NCI-H2029 (cell line): ENCODE data around the gene ZNF620.
A peak's percentile ranks its signal among the peaks of the same experiment; 100 is the strongest.
"Not testable (repeated sequence)": the region's sequence is repeated elsewhere in the genome, so short reads cannot be mapped to it uniquely, and the experiment has no call there.

ENCODE experiments used
- DNase-seq: peaks from one replicate; lab custom pipeline; 2025; lab: John Stamatoyannopoulos, UW

The ZNF620 gene

DNA sequence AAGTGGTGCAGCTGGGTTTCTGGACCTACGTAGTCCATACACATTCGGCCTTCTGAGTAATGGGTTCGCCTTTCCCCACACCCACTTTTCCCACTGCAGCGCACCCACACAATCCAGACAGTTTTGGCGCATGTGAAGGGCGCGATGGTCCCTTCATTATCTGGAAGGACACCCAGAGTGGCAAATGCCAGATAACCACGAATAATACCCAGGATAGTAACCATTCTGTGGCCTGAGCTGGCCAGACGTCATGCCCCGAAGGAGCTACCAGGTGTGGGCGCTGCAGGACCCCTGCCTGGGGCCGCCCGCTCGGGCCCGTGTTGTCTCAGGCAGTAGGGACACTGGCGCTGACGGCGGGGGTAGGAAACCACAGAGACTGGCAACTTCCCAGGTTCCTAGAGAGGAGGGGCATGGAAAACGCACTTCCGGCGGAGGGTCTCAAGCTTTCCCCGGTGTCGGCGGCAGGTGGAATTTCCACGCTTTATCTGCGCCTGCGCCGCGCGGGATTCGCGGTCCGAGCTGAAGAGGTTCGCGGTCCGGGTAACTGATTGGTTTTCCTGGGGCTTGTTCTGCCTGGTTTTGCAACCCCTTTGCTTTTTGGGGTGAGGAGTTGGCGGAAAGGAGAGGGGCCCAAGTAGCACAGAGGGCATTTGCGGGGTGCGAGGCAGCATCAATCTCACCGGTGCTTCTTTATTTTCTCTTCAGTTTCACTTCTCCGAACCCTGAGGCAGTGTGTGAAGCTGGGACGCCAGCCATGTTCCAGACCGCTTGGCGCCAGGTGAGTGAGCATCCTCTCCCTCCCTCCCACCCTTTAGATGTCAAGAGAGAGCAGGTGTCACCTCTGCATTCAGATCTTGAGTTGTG, at the start of gene ZNF620:
ZNF620 (plus strand) TSS at position 441 of the 864 bp plus-strand sequence; CDS start at position 755, 314 bp downstream.
- DNase-seq: peak; percentile 95

DNA sequence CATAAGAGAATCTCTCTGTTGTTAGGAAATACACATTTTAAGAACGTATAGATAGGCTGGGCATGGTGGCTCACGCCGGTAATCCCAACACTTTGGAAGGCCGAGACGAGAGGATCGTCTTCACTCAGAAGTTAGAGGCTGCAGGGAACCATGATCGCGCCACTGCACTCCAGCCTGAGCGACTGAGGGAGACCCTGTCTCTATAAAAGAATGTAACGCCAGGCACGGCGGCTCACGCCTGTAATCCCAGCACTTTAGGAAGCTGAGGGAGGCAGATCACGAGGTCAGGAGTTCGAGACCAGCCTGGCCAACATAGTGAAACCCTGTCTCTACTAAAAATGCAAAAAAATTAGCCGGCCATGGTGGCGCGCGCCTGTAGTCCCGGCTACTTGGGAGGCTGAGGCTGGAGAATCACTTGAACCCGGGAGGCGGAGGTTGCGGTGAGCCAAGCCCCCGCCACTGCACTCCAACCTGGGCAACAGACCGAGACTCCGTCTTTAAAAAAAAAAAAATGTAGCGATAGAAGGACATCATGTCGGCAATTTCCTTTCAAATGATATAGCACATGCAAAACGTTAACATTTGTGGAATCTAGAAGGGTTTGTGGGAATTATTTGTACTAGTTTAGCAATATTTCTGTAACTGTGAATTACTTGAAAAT, 49.4 kb upstream of the ZNF620 start:
- no peak for DNase-seq

DNA sequence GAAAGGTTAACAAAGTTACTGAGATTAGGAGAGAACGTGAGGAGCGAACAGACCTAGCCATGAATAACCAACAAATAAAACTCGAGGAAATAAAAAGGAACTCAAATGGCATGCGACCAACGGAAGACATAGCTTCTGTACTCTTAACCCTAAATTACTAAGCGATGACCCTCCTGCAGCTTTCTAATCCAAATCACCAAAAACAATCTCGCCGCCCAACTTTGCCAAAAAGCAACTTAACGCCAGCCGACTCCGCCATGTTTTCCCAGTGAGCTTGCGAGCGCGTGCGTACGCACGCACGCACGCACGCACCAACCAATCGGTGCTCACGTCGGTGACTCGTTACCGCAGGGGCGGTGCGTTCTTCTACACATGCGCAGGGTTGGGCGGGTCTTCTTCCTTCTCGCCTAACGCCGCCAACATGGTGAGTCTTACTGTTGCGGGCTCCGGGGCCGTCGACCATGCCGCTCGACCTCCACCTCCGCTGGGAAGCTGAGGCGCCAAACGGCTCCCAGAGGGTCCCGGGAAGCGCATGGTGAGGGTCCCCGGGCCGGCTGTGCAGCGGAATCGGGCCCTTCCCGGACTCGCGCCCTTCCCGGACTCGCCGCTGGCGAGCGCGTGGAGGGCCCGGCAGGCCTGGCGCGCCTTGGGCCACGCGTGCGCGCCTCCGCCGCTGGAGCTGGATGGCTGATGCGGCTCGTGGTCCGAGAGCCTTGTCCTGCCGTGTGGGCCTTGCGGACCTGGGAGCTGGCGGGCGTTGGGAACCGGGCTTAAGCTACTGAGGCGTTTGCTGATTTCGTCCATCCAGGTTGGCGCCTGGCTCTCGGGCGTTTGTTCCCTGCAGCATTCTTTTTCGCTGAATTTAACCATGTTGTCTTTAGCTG, 48.7 kb upstream of the ZNF620 start, which contains the start of gene RPL14:
RPL14 (plus strand) TSS at position 400 of the 884 bp plus-strand sequence; CDS start at position 533, 133 bp downstream.
- DNase-seq: peak; percentile 97

DNA sequence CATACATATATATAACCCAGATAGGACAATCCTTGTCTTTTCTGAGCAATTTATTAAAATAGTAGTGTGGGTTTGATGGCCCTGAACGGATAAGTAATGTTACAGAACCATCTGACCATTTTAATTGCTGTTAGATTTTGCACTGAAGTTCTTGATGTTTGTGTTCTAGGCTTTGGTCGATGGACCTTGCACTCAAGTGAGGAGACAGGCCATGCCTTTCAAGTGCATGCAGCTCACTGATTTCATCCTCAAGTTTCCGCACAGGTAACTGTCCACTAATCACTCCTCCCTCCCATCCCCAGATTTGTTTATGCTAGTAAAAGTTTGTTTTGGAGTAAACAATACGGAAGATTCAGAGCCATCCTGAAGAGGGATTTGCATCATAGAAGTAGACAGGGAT, 47.4 kb upstream of the ZNF620 start:
- DNase-seq: no peak

DNA sequence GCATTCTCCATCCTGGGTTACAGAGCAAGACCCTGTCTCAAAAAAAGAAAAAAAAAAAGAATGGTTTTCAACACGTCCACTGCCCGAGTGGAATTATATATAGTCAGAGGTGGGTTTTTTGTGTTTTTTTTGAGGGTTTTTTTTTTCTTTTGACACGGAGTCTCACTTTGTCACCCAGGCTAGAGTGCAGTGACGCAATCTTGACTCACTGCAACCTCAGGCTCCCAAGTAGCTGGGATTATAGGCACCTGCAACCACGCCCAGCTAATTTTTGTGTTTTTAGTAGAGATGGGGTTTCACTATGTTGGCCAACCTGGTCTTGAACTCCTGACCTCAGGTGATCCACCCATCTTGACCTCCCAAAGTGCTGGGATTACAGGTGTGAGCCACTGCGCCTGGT, 45.4 kb upstream of the ZNF620 start:
- not testable (repeated sequence) for DNase-seq

DNA sequence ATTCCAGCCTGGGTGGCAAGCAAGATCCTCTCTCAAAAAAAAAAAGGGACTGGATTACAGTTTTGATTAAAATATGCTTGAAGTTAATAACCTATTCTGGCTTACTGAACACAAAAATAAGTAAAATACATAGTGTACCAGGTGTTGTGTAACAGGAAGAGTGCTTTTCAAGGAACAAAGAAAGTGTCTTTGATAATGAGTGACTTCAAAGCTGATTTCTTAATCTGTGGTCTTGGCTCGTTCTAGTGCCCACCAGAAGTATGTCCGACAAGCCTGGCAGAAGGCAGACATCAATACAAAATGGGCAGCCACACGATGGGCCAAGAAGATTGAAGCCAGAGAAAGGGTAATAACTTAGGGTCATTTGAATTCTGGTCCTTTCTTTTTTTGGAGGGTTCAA, 44.7 kb upstream of the ZNF620 start:
- DNase-seq: no peak

DNA sequence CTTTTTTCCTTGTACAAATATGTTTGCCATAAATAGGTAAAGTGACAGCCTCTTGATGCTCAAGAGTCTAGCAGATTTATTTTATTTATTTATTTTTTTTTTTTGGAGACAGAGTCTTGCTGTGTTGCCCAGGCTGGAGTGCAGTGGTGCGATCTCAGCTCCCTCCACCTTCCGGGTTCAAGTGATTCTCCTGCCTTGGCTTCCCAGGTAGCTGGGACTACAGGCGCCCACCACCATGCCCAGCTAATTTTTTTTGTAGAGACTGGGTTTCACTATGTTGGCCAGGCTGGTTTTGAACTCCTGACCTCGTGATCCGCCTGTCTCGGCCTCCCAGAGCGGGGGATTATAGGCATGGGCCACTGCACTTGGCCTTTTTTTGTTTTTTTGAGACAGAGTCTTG, 43.0 kb upstream of the ZNF620 start:
- DNase-seq: not testable (repeated sequence)

DNA sequence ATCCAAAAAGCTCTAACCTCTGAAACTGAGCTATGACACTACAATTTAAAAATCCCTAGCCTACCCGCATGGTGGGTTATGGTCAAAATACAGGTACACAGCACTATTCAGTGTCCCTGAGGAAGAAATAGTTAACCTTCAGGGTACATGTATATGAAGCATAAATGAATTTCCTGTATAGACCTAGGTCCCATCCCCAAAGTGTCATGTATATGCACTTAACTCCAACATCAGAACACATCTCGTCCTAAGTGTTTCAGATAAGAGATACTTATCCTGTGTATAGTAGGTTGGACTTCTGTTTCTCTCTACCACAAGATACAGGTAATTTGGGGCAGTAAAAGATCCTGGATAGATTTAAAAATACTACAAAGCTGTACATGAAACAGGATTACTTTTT, 42.3 kb upstream of the ZNF620 start:
- DNase-seq: no peak

DNA sequence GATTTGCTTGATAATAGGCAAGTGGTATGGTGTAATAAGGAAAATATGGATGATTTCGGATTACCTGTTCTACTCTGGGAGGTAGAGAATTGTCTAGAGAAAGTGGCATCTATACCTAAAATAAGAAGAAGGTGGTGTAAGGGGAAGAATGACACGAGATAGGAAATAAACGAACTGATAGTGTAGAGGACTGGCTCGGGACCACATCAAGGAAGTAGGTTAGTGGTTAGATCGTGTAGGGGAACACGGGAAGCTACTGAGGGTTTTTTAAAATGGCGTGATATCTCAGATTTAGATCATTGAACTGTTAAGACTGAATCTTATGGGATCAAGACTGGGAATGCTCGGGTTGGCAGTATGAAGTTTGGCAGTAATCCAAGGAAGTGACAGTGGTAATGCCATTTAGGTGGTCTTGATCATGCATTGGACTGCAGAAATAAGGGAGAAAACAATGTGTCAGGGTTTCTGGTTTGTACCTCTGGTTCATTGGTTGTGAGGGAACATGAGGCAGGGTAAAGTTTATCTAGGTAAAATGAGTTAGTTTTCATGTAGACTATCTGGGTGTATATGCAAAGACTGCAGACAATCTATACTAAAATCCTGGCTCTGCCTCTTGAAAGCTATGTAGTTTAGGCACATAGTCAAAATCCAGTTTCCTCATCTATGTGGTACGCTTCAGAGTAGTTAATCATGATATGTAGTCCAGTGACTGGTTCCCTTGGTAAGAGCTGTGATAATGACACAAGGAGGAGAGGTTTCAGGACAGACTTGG, 41.3 kb upstream of the ZNF620 start:
- DNase-seq: no peak

DNA sequence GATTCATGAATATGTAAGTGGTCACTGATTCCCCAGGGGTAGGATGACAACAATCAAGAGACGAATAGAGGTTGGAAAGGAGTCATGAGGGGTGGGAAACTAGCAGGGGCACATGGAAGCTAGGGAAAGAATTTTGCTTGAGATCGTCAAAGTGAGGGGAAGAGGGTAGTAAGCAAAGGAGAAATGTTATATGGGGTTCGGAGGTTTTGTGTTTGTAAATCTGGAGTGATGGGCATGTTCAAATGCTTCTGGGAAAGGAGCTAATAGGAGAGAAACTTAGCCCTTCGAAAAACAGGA, 40.8 kb upstream of the ZNF620 start:
- DNase-seq: no peak

DNA sequence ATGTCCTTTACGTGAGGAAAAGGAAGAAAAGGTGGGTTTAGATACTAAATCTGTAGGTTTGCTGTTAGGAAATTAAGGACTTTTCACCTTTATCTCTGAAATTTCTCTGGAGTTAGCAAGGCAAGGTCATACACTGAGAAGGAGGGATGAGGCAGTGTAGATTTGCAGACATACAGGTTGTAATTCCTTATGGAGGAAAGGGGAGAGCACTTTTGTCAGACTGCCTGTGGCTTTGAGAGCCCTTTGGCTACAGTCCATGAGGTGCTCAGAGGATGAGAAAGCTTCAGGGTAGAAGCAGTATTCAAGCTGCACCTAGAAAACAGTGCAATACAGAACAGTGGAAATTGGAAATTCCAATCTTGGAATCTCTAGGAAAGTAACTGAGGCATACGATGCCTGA, 40.4 kb upstream of the ZNF620 start:
- DNase-seq: peak; percentile 40

DNA sequence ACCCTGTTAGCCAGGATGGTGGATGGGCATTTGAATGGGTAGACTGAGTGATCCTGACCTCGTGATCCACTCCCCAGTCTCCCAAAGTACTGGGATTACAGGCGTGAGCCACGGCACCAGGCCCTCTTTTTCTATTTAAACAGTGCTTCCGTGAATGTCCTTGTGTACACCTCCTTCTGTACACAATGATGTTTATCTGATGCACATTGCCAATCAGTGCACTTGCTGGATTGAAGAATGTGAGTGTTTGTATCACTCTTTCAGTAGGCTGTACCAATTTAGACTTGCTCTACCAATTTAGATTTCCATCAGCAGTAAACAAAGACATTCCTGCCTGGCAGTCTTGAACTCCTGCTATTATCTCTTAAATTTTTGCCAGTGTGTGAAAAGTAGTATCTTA, 37.8 kb upstream of the ZNF620 start:
- DNase-seq: peak; percentile 72

DNA sequence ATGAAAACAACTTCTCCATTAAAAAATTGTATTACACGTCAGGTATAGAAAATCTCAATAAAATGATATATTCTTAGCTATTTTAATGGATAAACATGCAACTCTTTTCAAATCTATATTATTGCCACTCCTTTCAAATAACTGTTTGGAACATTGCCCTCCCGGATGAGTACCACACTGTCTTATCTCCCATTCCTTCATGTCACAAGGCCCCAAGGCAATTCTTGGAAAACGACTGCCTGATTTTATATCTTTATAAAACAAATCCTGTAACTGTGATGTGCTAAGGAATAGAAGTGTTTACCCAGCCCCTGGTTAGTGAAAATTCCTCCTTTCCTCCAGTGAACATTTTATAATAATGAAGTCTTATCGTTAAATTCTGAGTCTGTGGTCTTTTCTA, 35.1 kb upstream of the ZNF620 start:
- DNase-seq: no peak

DNA sequence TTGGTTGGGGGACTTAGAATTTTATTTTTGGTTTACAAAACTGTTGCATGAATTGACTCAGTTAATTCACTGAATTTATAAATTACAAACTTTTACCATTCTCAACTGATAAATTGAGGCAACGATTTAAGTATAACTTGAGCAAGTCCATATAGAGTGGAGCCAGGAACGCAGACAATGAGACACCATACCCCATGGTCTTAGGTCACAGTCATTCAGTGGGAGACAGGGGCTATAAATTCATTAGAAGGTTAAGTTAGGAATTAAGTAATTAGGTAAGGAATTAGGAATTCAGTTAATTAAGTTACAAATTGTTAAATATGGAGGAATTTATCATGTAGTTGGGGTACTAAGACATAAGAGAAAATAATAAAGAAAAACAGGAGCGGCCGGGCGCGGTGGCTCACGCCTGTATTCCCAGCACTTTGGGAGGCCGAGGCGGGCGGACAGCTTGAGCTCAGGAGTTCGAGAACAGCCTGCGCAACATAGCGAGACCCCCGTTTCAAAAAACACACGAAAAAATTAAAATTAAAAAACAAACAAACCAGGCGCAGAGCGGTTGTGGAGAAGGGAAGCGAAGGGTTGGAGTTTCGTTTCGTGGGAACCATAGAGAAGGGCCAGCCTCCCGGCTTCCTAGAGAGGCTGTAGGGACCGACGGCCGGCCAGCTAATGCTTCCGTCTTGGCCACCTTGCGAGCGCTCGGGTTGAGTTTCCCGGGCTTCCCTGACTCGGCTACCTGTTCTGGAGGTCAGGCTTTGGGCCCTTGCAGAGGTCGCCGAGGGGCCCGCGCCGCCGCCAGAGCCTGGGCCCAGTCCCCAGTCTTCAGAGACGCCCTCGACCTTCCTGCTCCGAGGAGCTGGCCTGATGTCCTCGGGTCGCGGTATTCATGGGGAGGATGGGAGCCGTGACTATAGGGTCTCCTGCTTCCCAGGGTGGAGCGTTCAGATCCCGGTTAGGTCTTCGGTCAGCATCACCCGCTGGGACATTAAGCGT, 29.1 kb upstream of the ZNF620 start, which contains the start of gene ZNF619:
ZNF619 (plus strand) TSS at position 645 of the 993 bp plus-strand sequence. CDS start 858 bp downstream, outside the sequence.
- peak; percentile 78 for DNase-seq

DNA sequence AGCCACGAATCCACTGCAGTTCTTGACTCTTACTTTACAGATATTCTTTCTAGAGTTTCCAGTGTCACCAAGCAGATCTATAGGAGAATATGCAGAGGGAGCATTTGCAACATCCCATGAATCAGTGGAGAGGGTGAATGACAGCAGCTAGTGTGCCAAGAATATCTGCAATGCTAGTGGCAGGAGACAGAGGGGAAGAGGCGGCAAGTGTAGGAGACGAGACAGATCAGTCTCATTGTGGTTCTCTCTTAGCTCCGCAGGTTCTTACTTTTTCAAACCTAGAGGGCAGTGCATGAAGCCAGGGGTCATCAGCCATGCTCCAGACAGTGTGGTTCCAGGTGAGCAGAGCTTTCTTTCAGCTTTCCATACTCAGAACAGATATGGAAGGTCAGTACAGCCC, 28.2 kb upstream of the ZNF620 start:
- DNase-seq: no peak

DNA sequence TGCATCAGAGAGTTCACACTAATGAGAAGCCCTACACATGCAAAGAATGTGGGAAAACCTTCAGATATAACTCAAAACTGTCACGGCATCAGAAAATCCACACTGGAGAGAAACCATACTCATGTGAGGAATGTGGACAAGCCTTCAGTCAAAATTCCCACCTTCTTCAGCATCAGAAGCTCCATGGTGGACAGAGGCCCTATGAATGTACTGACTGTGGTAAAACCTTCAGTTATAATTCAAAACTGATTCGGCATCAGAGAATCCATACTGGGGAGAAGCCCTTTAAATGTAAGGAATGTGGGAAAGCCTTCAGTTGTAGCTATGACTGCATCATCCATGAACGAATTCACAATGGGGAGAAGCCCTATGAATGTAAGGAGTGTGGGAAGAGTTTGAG, 18.7 kb upstream of the ZNF620 start:
- no peak for DNase-seq

DNA sequence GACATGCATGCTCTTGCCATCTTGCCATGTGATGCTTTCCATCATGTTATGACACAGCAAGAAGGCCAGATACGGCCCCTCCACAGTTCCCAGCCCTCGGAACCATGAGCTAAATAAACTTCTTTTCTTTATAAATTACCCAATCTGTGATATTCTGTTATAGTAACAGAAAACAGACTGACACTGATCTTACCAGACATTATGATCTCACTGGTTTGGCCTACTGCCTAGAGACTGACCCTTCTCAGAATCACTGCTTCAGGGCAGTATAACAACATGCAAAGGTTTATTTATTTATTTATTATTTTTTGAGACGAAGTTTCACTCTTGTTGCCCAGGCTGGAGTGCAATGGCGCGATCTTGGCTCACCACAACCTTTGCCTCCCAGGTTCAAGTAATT, 14.9 kb upstream of the ZNF620 start:
- no peak for DNase-seq

DNA sequence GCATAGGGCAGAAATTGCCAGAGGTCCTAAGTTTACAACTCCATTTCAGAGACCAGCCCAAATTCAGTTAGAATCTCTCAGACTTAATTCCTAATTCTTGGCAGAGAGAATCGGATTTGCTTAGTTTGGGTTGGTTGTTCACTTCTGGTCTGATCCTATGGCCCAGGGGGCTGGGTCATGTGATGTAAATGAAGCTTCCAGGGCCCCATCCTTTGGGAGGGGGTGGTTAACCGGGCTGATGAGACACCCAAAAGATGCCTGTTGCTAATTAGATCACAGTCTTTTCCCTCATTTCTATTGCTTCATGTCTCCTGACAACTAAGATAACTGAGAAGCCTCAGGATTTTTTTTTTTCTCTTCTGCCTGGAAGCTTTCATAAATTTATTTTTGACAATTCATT, 11.1 kb upstream of the ZNF620 start:
- no peak for DNase-seq

DNA sequence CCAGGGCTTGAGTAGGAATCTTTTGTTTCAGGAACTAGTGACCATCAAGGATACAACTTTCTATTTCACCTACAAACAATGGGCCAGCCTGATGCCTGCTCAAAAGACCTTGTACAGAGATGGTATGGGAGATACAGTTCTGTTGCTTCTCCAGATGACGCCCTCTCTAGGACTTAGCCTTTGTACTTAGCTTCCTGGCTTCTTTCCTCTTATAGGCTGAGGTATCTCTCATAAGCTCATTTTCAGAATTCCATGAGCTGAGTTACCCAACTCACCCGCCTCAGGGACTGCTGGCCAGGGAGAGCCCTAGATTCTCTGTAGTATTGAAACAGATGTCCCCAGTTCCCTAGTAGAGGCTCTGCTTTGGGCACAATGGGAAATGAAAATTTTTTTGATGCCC, 8.6 kb upstream of the ZNF620 start:
- DNase-seq: no peak

DNA sequence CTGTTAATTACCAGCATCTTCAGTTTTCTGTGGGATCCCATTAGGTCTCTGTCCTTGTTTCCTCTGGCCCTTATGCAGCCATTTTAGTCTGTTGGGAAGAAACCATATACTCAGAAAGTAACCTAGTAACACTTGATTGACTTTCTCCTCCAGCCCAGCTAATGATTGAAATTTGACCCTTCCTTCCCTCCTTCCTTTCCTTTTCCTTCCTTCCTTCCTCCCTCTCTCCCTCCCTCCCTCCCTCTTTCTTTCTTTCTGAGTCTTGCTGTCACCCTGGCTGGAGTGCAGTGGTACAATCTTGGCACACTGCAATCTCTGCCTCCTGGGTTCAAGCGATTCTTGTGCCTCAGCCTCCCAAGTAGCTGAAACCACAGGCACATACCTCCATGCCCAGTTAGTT, 5.9 kb upstream of the ZNF620 start:
- DNase-seq: no peak
